Brain microvascular endothelial cell (primary cell): ENCODE measurements around the gene PLGRKT.
A peak's percentile ranks its signal among the peaks of the same experiment; 100 is the strongest.

Source experiments
- DNase-seq: peaks from one replicate; pipeline ENCODE4 v3.0.0-alpha.2; 2020
- H3K27ac ChIP-seq: fragments of 250-450 bp; sonication (Bioruptor Pico); 2 replicates; pipeline ENCODE4 v1.5.1; 2020; ENCODE audit warnings: mild to moderate bottlenecking, moderate library complexity
- H3K27me3 ChIP-seq: fragments of 250-450 bp; sonication (Bioruptor Pico); replicated peaks from 2 replicates; pipeline ENCODE4 v1.5.1; 2020; ENCODE audit warnings: mild to moderate bottlenecking
- H3K36me3 ChIP-seq: fragments of 250-450 bp; sonication (Bioruptor Pico); replicated peaks from 2 replicates; pipeline ENCODE4 v1.5.1; 2020; ENCODE audit warnings: mild to moderate bottlenecking
- H3K4me3 ChIP-seq: 2 replicates; pipeline ENCODE4 v1.5.1; 2011; ENCODE audit warnings: low read depth, mild to moderate bottlenecking, control low read depth, low read length, moderate library complexity
- CTCF ChIP-seq: IDR thresholded peaks from 2 replicates; pipeline ENCODE4 v1.5.1; 2011; ENCODE audit warnings: low read depth, mild to moderate bottlenecking, moderate library complexity, low read length, control low read depth, inconsistent platforms; ENCODE audit errors: missing control alignments
- in situ Hi-C: cut with HindIII; loops from 2 replicates; pipeline ENCODE4 v1.10.0; 2017; ENCODE audit warnings: low sequenced_read_pairs, low pct_ligation_motif_present

PLGRKT gene

GRCh38 chr9:5429873-5430564, 7.7 kb downstream of the PLGRKT start:
- DNase-seq = no peak
- no peak overlapping the region for H3K4me3 ChIP-seq
- no peaks in the 10 kb centered on the region for H3K36me3 ChIP-seq
- H3K27ac ChIP-seq = no peak overlapping the region
- TF ChIP-seq CTCF = no peak
- H3K27me3 ChIP-seq = no peaks in the 10 kb centered on the region
- in situ Hi-C loops = loop anchor here (25.0 kb wide), 1 partner anchor 157 kb away; no protein-coding TSS in a partner anchor

- no peak for TF ChIP-seq CTCF
- Histone ChIP-seq H3K27ac (no peak overlapping the region), H3K36me3 (no peaks in the 10 kb centered on the region), H3K4me3 (no peak overlapping the region), H3K27me3 (no peaks in the 10 kb centered on the region)
- in situ Hi-C loops = loop anchor here (25.0 kb wide), 1 partner anchor 158 kb away; no protein-coding TSS in a partner anchor
- no peak for DNase-seq
Observed at GRCh38 chr9:5428794-5429528, 8.8 kb downstream of the PLGRKT start.

- no peaks in the 10 kb centered on the region for H3K36me3 ChIP-seq
- no peak for TF ChIP-seq CTCF
Observed at GRCh38 chr9:5428172-5428571, 9.6 kb downstream of the PLGRKT start.

GRCh38 chr9:5427005-5427404, 10.7 kb downstream of the PLGRKT start:
- in situ Hi-C loops = loop anchor here (25.0 kb wide), 1 partner anchor 160 kb away; no protein-coding TSS in a partner anchor

More at GRCh38 chr9:5428172-5428571, 9.6 kb downstream of the PLGRKT start:
- DNase-seq = no peak
- no peak overlapping the region for H3K4me3 ChIP-seq
- no peak overlapping the region for H3K27ac ChIP-seq
- in situ Hi-C loops = loop anchor here (25.0 kb wide), 1 partner anchor 159 kb away; no protein-coding TSS in a partner anchor
- H3K27me3 ChIP-seq = no peaks in the 10 kb centered on the region

GRCh38 chr9:5425006-5425628, 12.6 kb downstream of the PLGRKT start:
- no peak overlapping the region for H3K4me3 ChIP-seq
- no peaks in the 10 kb centered on the region for H3K27me3 ChIP-seq
- no peak overlapping the region for H3K27ac ChIP-seq
- no peak for DNase-seq
- TF ChIP-seq CTCF = peak; percentile 36
- in situ Hi-C loops = loop anchor here (25.0 kb wide), 1 partner anchor 162 kb away; no protein-coding TSS in a partner anchor
- no peaks in the 10 kb centered on the region for H3K36me3 ChIP-seq

More at GRCh38 chr9:5427005-5427404, 10.7 kb downstream of the PLGRKT start:
- Histone ChIP-seq H3K27ac (no peak overlapping the region), H3K36me3 (no peaks in the 10 kb centered on the region), H3K27me3 (no peaks in the 10 kb centered on the region), H3K4me3 (no peak overlapping the region)
- no peak for DNase-seq
- no peak for TF ChIP-seq CTCF
